Measurements from ENCODE around the gene DELE1.

Gene DELE1

DNA sequence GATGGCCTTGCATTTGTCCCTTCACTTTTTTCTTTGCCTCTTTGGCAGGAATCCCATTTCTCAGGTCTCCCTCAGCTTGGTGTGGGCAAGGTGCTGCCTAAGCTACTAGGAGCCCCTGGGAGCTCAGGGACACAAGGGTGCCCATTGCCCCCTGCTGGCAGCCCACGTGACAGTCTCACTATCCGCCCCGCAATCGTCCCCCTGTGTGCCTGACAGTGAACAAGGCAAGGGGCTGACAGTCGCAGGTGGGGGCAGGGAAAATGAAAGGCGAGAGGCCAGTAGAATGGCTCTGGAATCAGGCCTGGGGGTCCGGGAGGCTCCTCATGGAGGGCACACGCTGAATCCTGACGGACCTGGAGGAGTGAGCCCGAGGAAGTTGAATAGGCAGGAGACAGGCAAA is 36.3 kb downstream of the DELE1 start:
- DNase-seq, result no peak

DNA sequence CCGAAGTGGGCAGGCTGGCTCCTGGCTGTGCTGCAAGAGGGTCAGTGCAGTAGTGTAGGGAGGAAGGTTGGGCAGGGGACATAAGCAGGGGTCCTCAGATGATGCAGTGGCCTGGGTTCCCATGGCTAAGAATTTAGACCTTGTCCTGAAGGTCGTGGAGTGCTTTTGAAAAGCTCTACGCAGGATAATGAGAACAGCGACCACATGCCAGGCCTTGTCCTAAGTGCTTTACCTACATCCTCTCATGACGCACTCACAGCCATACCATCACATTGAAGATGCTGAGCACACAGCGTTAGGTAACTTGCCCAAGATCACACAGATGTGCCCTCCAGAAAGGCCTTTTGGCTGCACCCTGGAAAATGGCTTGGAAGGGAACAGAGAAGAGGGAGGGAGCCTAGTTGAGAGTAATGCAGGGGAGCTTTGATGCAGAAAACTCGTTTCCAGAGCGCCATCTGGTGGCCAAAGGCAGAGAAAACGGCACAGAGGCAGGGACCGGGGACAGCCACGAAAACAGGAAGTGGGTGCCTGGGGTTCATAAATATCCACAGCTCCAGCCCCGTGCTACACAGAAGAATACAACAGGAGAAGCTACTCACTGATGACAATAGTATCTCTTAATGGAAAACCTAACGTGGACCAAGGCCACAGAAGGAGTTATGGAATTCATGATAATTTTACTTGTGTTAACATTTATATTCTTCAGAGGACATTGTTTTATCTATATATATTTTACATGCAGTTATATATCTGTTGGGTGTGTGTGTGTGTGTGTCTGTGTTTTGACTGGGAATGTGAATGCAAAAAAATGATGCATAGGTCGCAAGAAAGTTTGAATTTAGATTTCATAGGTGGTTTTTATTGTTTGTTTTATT is 37.0 kb downstream of the DELE1 start:
- DNase-seq, result peak; percentile 73

DNA sequence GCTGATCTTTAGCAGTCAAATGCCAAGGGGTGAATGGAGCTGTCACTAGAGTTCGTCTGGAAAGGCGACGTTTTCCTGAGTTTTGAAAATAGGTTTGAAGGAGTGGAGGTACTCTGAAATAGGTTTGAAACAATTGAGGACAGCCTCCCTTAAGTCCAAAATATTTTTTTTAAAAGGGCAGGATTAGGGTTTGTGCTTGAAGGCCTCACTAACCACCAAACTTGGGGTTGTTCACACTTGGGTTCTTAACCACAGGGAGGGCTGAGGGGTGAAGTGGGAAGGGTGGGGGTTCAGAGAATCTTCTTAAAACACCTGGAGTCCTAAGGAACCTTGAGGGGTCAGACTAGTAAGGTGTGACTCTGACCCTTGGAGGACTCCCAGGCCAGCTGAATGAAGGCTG is 37.8 kb downstream of the DELE1 start:
- DNase-seq, result no peak

DNA sequence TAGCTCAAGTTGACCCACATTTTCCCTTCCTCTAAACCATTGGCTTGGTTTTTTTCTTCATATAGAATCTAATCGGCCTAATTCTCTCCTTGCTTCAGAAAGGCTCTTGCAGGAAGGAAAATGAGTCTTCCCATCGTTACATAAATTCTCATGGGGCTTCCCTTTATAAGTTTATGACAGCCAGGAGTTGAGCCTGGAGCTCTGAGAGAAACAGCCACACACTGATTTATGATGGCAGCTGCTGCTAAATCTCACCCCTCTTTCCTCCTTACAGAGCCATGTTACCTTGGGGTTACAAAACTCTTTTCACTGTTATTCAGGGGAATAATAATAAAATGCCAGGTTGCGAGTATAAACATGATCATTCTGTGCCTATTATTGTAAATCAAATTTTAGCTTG is 40.0 kb downstream of the DELE1 start:
- no peak for DNase-seq

DNA sequence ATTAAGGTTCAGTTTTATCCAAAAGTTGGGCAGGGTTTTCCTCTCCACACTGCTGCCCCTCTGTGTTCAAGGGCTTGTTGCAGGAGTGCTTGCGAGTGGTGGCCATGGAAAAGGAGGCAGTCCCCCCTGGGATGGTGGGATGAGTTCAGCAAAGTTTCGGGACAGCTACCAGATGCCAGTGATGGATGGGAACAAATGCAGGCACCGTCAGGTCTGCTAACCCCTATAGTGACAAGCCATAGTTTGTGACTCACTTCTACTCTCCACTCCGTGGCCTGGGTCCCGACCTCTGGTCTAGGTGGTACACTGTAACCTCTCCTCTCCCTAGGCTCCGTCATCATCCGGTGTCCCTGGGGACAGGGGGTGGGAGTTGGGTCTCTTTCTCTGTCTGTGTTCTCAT is 41.4 kb downstream of the DELE1 start:
- no peak for DNase-seq

DNA sequence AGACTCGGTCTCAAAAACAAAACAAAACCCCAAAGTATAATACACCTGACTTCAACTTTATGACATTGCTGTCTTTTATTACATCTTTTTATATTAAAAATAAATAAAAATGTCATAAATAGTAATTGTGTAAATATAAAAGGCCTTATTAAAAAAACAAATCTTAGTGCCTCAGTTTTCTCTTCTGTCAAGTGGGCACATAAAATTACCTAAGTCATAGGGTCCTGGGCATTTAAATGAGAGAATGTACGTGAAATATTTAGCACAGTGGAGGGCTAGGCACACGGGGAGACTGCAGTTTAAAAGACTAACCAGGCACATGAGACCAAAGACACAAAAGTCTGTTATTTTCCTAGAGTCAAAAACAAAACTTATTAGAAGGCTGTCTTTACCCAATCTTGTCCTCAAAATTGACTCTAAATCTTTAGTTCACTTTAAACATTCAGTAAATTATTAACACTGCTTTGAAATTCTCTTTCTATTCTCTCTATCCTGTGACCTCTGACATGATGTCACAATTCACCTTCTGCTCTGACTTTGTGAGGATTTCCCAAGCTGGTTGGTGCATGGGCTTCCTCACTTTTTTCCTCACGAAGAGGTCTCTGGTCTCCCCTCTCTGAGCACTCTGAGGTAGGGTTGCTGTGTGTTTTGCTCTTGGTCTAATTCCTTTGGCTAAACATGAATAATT is 42.7 kb downstream of the DELE1 start:
- DNase-seq, result no peak

DNA sequence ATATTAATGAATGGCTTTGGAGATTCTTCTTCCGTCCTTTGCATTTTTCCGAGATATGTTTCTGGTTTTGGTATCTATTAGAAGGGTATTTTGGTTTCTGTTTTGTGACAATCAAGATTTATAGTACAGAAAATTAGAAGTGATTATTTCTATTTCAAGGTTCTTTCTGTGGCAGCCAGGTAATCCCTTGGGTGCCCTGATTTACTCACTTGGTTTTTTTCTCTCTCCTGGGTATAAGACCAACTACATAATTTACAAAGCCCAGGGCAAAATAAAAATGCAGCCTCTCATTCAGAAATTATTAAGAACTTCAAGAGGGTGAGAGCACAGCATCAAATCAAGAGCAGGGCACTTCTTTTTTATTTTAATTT is 43.3 kb downstream of the DELE1 start:
- DNase-seq, result no peak

DNA sequence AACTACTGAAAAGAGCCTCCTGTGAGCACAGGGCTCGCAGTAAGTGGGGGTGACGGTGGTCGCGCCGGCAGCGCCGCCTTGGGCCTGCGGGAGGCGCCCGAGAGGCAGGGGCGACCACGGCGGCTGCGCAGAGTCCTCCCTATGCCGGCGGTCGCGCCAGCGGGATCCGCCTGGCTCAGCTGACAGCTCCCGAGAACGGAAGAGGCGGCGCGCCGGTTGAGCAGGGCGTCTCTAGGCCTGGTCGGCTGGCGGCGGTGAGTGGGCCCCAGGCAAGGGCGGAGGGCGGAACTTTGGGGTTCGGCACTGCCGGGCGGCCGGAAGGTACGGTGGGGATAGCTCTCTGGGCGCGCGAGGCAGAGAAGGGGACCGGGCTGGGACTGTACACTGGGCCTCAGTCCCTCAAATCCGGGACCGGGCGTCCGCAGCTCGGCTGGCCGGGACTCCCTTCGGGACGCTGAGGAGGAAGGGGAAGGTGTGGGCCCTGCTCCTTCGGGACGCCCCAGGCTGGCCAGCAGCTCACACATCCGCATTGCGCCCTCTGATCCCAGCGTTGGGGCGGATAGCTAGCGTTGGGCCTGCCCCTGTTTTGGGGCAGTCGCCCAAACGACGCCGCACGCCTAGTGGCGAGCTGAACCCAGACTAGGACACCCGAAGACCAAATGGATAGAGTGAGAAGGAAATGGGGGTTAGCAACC is 45.4 kb downstream of the DELE1 start, which contains the start of gene RNF14:
Gene RNF14 (plus strand): TSS at position 192 of the 695 bp plus-strand sequence. CDS start 4,484 bp downstream, outside the sequence.
- peak; percentile 83 for DNase-seq

DNA sequence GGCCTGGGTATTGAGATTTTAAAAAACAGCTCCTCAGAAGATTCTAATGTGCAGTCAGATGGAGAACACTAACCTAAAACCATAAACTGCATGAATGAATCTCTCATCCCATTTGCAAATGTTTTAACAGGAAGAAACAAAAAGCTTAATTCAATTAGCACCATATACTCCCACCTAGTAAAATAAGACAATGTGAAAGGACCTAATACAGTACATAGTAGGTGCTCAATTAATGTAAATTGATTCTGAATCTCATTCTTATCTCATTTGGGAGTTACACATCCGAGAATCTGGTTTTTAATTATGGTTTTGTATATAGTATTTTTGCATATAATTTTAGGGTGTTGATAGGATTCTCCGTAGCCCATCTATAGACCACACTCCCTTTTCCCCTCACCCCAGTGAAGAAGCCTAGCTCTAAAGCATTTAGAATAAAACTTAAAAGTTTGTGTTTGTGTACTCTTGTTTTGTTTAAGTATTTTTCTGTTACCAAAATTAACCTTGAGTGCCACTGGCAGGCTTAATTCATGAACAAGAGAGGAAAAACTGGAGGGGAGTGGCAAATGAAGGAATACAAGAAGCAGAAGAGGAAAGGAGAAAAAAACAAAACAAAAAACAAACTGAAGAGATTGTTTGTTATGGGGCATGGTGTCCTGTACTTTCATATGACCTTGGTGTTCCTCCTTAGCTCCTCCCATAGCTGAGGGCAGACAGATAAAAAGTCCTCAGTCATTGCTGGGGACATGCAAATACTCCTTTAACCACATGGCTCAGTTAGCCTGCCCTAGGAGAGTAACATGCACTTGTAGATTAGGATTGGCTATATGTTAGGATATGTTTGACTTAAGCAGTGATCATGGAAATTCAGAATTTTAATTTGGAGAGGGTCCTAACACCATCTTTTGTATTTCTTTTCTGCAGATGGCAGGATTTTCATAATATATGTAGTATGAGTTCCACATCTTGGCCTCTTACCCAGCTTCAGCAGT is 46.4 kb downstream of the DELE1 start:
- peak; percentile 68 for DNase-seq

DNA sequence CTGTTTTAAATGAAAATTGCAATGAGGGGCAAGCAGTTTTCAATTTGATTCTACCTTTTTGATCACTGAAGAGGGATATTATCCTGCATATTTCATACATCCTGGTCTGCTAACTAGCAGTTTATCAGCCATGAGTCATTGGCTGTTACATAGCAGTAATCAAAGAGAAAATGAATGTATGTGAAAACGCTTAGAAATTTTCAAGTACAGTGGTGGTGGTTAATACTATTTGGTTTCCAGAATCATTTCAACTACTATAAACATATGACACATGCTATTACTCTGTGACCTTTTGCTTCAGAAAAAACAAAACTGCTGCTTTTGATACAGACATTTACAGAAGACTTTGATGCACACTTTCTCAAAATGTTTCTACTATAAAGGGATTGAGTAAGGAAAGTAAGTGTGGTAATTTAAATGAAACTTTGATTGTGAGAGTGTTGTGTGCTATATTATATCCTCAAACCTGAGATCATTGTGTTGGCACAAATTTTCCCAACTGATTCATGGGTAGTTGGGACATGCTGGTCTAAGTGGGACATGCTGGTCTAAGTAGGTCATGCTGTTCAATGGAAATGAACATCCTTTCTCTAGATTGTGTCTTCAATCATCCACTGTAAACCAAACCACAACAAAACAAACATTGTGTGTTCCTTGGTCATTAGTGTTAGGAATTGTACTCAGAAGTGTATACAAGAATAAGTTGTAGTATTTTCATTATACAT is 50.4 kb downstream of the DELE1 start:
- no peak for DNase-seq

DNA sequence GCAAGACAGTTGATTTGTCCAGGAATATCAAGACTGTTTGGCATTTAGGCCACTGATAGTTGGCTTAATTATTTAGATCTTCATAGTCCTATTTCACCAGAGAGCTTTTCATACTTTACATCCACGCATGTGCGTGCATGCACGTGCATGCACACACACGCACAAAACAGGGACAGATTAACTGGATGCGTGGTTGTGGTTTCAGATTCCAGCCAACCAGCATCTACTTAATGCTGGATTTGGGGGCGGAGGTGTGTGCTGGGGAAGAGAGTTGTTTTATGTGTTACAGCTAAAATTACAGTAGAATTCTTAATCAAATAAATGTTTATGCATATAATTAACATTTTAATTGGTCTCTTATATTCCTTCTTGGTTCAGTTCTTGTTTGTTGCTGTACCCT is 52.5 kb downstream of the DELE1 start:
- no peak for DNase-seq

DNA sequence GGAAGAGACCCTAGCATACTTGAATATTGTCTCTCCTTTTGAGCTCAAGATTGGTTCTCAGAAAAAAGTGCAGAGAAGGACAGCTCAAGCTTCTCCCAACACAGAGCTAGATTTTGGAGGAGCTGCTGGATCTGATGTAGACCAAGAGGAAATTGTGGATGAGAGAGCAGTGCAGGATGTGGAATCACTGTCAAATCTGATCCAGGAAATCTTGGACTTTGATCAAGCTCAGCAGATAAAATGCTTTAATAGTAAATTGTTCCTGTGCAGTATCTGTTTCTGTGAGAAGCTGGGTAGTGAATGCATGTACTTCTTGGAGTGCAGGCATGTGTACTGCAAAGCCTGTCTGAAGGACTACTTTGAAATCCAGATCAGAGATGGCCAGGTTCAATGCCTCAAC is 54.7 kb downstream of the DELE1 start:
- DNase-seq, result no peak

DNA sequence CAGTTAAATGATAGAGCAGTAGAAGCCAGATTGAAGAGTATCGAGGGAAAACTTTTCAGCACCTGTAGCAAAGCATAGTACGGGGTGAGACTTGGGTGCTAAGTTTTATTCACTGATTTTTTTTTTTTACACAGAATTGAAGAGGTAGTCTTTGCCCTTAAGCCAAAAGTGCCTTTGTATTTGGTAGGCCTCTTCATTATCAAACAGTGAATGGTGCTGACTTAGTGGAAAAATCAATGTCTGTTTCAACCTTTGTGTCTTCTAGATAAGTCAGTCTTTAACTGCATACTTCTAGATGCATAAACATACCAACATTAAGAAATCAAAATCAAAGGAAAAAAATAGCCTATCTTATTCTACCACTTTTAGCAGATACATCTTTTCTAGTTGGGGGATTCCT is 59.0 kb downstream of the DELE1 start:
- DNase-seq, result no peak

DNA sequence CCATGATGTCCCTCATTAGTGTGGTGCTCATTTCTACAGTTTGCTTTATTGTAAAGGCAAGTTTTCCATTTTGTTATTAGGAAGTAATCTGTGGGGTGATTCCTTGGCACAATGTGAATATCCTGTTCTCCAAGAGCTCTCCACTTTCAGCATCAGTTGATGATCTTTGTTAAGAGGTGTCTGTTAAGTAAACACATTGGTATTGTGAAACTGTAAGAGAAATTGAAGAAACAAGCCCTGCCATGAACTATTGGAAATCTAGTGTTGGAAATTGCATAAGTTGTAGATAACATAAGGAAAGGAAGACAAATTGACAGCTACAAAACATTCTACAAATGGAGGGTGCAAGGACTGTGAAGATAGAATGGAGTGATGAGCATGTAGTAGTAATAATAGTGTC is 62.4 kb downstream of the DELE1 start:
- no peak for DNase-seq

DNA sequence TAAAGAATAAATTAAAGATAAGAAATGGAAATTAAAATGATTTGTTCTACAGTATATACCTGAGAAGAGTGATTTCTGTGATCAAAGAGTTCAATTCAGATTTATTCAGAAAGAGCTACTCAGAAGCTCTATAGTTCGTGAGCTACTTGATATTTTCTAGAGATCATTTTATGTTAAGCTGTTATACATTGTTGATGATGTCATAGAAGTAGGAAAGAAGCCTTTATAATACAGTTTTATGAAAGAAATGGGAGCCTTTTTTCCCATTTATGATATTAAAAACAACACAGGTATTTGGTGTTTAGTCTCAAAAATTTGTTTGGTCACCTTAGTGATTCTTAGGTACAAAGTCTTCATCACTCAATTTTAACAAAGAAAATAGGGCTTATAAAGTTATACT is 66.0 kb downstream of the DELE1 start:
- no peak for DNase-seq

Measured in GF-D8 (cell line).